Loucy (cell line): ENCODE data around the gene FAM163B.

Source experiments
- H2AFZ ChIP-seq: fragments of 200-600 bp; sonication (generic); 2 replicates; pipeline ENCODE4 v1.6.0; 2016; ENCODE audit warnings: antibody characterized with exemption, mild to moderate bottlenecking, low read length, moderate library complexity
- H3F3A ChIP-seq: fragments of 200-600 bp; 2 replicates; pipeline ENCODE4 v1.6.0; 2016; ENCODE audit warnings: antibody characterized with exemption, low read depth, mild to moderate bottlenecking
- H3K27me3 ChIP-seq: fragments of 200-600 bp; sonication (generic); 2 replicates; pipeline ENCODE4 v1.6.1; 2014; ENCODE audit warnings: low read length, mild to moderate bottlenecking; ENCODE audit not compliant: insufficient read depth, poor library complexity, severe bottlenecking
- H3K36me3 ChIP-seq: fragments of 200-600 bp; sonication (generic); 2 replicates; pipeline ENCODE4 v1.6.1; 2016; ENCODE audit warnings: low read length; ENCODE audit not compliant: insufficient read depth
- H3K4me1 ChIP-seq: fragments of 200-600 bp; sonication (generic); 2 replicates; pipeline ENCODE4 v1.5.1; 2014; ENCODE audit warnings: low read length, mild to moderate bottlenecking; ENCODE audit not compliant: insufficient read depth, poor library complexity, severe bottlenecking
- H3K4me2 ChIP-seq: fragments of 200-600 bp; sonication (generic); 2 replicates; pipeline ENCODE4 v1.6.0; 2014; ENCODE audit warnings: antibody characterized with exemption, low read length, low read depth, mild to moderate bottlenecking; ENCODE audit not compliant: poor library complexity, severe bottlenecking
- H3K4me3 ChIP-seq: fragments of 200-600 bp; sonication (generic); 2 replicates; pipeline ENCODE4 v1.5.1; 2014; ENCODE audit warnings: low read length, mild to moderate bottlenecking, mixed read lengths; ENCODE audit not compliant: poor library complexity, severe bottlenecking
- H3K79me2 ChIP-seq: fragments of 200-600 bp; sonication (generic); 2 replicates; pipeline ENCODE4 v1.6.1; 2014; ENCODE audit warnings: low read length; ENCODE audit not compliant: insufficient read depth
- H3K9ac ChIP-seq: fragments of 200-600 bp; sonication (generic); 2 replicates; pipeline ENCODE4 v1.6.0; 2014; ENCODE audit warnings: mild to moderate bottlenecking, low read depth, low read length, moderate library complexity; ENCODE audit not compliant: poor library complexity, severe bottlenecking
- H3K9me2 ChIP-seq: fragments of 200-600 bp; sonication (generic); replicated peaks from 2 replicates; pipeline ENCODE4 v1.6.1; 2016; ENCODE audit warnings: low read depth, low read length, mixed read lengths
- H3K9me3 ChIP-seq: fragments of 200-600 bp; sonication (generic); 2 replicates; pipeline ENCODE4 v1.6.1; 2014; ENCODE audit warnings: mild to moderate bottlenecking, antibody characterized with exemption, low read length, low read depth; ENCODE audit not compliant: insufficient read depth
- H4K20me1 ChIP-seq: fragments of 200-600 bp; sonication (generic); 2 replicates; pipeline ENCODE4 v1.6.0; 2014; ENCODE audit warnings: antibody characterized with exemption, low read length, mild to moderate bottlenecking; ENCODE audit not compliant: insufficient read depth, poor library complexity, severe bottlenecking
- CTCF ChIP-seq: fragments of 200-600 bp; sonication (generic); conservative IDR thresholded peaks from 2 replicates; pipeline ENCODE4 v1.5.1; 2014; ENCODE audit warnings: mild to moderate bottlenecking, antibody characterized with exemption, low read length
- EZH2phosphoT487 ChIP-seq: fragments of 200-600 bp; IDR thresholded peaks from 2 replicates; pipeline ENCODE4 v1.6.1; 2018; ENCODE audit warnings: antibody characterized with exemption, mild to moderate bottlenecking, moderate library complexity, borderline replicate concordance

The FAM163B gene

GRCh38 chr9:133537257-133537656 is 71.9 kb downstream of the FAM163B start:
- Histone ChIP-seq H3K4me3 (no peak overlapping the region), H2AFZ (no peak overlapping the region), H3K79me2 (no peaks in the 10 kb centered on the region), H3K9me3 (no peaks in the 10 kb centered on the region), H3K9me2 (no peaks in the 10 kb centered on the region), H3K4me2 (no peak overlapping the region), H3K4me1 (peaks cover 22% of the 10 kb centered on the region), H3K36me3 (no peaks in the 10 kb centered on the region), H3K27me3 (no peaks in the 10 kb centered on the region), H3K9ac (no peak overlapping the region), H4K20me1 (no peaks in the 10 kb centered on the region), H3F3A (no peaks in the 10 kb centered on the region)
- TF ChIP-seq CTCF (no peak), EZH2phosphoT487 (no peak)

GRCh38 chr9:133536536-133536935 is 72.7 kb downstream of the FAM163B start:
- no peaks in the 10 kb centered on the region for H4K20me1 ChIP-seq
- no peak overlapping the region for H2AFZ ChIP-seq
- H3F3A ChIP-seq, result no peaks in the 10 kb centered on the region
- H3K36me3 ChIP-seq, result no peaks in the 10 kb centered on the region
- no peaks in the 10 kb centered on the region for H3K27me3 ChIP-seq
- H3K9me2 ChIP-seq, result no peaks in the 10 kb centered on the region
- TF ChIP-seq CTCF, result no peak
- TF ChIP-seq EZH2phosphoT487, result no peak
- H3K4me2 ChIP-seq, result no peak overlapping the region
- no peaks in the 10 kb centered on the region for H3K79me2 ChIP-seq
- H3K9me3 ChIP-seq, result no peaks in the 10 kb centered on the region
- H3K4me3 ChIP-seq, result no peak overlapping the region
- H3K4me1 ChIP-seq, result peaks cover 22% of the 10 kb centered on the region
- H3K9ac ChIP-seq, result no peak overlapping the region

GRCh38 chr9:133536080-133536479 is 73.1 kb downstream of the FAM163B start:
- Histone ChIP-seq H3K4me1 (peaks cover 22% of the 10 kb centered on the region), H3F3A (no peaks in the 10 kb centered on the region), H3K9me2 (no peaks in the 10 kb centered on the region), H4K20me1 (no peaks in the 10 kb centered on the region), H3K79me2 (no peaks in the 10 kb centered on the region), H3K9ac (no peak overlapping the region), H3K4me3 (no peak overlapping the region), H3K36me3 (no peaks in the 10 kb centered on the region), H3K27me3 (no peaks in the 10 kb centered on the region), H2AFZ (no peak overlapping the region), H3K9me3 (no peaks in the 10 kb centered on the region), H3K4me2 (peak overlapping the region; percentile 40)
- no peak for TF ChIP-seq EZH2phosphoT487
- no peak for TF ChIP-seq CTCF
